ENCODE measurements around the gene ST7.

ST7 gene

GRCh38 chr7:117250245-117250644 is 296.9 kb downstream of the ST7 start:
- in situ Hi-C loops (cut with MboI; ENCODE audit: low sequenced_read_pairs), result no loop called here

- in situ Hi-C loops (cut with MboI; ENCODE audit: low sequenced_read_pairs), result no loop called here
Measured at GRCh38 chr7:117250801-117251200, 297.5 kb downstream of the ST7 start.

- in situ Hi-C loops (cut with MboI; ENCODE audit: low sequenced_read_pairs), result no loop called here
Measured at GRCh38 chr7:117251687-117252086, 298.4 kb downstream of the ST7 start.

GRCh38 chr7:117259615-117260014 is 306.3 kb downstream of the ST7 start:
- in situ Hi-C loops (cut with MboI; ENCODE audit: low sequenced_read_pairs), result no loop called here

GRCh38 chr7:117262546-117262945 is 309.2 kb downstream of the ST7 start:
- in situ Hi-C loops (cut with MboI; ENCODE audit: low sequenced_read_pairs), result no loop called here

GRCh38 chr7:117264716-117265115 is 311.4 kb downstream of the ST7 start:
- in situ Hi-C loops (cut with MboI; ENCODE audit: low sequenced_read_pairs), result no loop called here

- in situ Hi-C loops (cut with MboI; ENCODE audit: low sequenced_read_pairs), result no loop called here
Measured at GRCh38 chr7:117269417-117269816, 316.1 kb downstream of the ST7 start.

GRCh38 chr7:117269886-117270285 is 316.6 kb downstream of the ST7 start:
- in situ Hi-C loops (cut with MboI; ENCODE audit: low sequenced_read_pairs), result no loop called here

- in situ Hi-C loops (cut with MboI; ENCODE audit: low sequenced_read_pairs), result no loop called here
Measured at GRCh38 chr7:117270371-117270770, 317.1 kb downstream of the ST7 start.

GRCh38 chr7:117271566-117271965 is 318.3 kb downstream of the ST7 start:
- in situ Hi-C loops (cut with MboI; ENCODE audit: low sequenced_read_pairs), result no loop called here

- in situ Hi-C loops (cut with MboI; ENCODE audit: low sequenced_read_pairs), result no loop called here
Measured at GRCh38 chr7:117272017-117272759, 318.9 kb downstream of the ST7 start.

- in situ Hi-C loops (cut with MboI; ENCODE audit: low sequenced_read_pairs), result no loop called here
Measured at GRCh38 chr7:117273325-117273724, 320.0 kb downstream of the ST7 start.

GRCh38 chr7:117273814-117274225 is 320.5 kb downstream of the ST7 start:
- in situ Hi-C loops (cut with MboI; ENCODE audit: low sequenced_read_pairs), result no loop called here

GRCh38 chr7:117274951-117275350 is 321.6 kb downstream of the ST7 start:
- in situ Hi-C loops (cut with MboI; ENCODE audit: low sequenced_read_pairs), result no loop called here

GRCh38 chr7:117277576-117277975 is 324.3 kb downstream of the ST7 start:
- in situ Hi-C loops (cut with MboI; ENCODE audit: low sequenced_read_pairs), result no loop called here

- in situ Hi-C loops (cut with MboI; ENCODE audit: low sequenced_read_pairs), result no loop called here
Measured at GRCh38 chr7:117278040-117278439, 324.7 kb downstream of the ST7 start.

- in situ Hi-C loops (cut with MboI; ENCODE audit: low sequenced_read_pairs), result no loop called here
Measured at GRCh38 chr7:117279203-117279602, 325.9 kb downstream of the ST7 start.
